Esophagus muscularis mucosa (tissue), 3 donors: ENCODE data around the gene LRRC45.

ENCODE experiments used
- POLR2A ChIP-seq: fragments of 450-650 bp; IDR thresholded peaks from one replicate; pipeline ENCODE4 v1.6.1; 2017; ENCODE audit warnings: antibody characterized with exemption, moderate library complexity, mild to moderate bottlenecking, low read depth
- TF ChIP-seq, protein P1 (sequence below), 3 experiments: fragments of 200-600 bp in 2 of 3; fragments of 450-650 bp in 1 of 3; sonication (generic) in 2 of 3; IDR thresholded peaks; one replicate each; pipeline ENCODE4 v1.5.1; 2017 to 2019; ENCODE audit warnings: antibody characterized with exemption in 3 of 3, mild to moderate bottlenecking in 2 of 3, moderate library complexity in 1 of 3

DNA sequence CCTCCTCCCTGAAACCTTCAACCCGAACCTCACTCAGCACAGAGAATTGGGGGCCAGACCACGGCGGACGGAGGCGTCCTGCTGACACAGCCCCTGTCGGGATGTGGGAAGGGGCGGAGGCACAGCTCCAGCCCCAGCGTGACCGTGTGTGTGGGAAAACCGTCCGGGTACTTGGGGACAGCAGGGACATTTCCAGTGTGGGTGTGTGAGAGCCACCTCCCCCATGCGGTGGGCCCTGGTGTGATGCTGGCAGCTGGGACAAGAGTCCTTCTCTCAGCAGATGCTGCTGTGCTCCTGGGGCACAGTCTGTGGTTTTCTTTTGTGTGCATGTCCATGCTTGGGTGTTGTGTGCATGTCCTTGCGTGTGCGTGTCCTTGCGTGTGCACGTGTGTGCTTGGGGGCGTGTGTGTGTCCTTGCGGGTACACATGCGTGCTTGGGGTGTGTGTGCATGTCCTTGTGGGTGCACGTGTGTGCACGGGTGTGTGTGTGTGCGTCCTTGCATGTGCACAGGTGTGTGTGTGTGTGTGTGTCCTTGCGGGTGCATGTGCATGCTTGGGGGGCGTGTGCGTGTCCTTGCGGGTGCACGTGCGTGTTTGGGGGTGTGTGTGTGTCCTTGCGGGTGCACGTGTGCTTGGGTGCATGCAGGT, 17.3 kb upstream of the LRRC45 start:
- TF ChIP-seq, protein P1, sequence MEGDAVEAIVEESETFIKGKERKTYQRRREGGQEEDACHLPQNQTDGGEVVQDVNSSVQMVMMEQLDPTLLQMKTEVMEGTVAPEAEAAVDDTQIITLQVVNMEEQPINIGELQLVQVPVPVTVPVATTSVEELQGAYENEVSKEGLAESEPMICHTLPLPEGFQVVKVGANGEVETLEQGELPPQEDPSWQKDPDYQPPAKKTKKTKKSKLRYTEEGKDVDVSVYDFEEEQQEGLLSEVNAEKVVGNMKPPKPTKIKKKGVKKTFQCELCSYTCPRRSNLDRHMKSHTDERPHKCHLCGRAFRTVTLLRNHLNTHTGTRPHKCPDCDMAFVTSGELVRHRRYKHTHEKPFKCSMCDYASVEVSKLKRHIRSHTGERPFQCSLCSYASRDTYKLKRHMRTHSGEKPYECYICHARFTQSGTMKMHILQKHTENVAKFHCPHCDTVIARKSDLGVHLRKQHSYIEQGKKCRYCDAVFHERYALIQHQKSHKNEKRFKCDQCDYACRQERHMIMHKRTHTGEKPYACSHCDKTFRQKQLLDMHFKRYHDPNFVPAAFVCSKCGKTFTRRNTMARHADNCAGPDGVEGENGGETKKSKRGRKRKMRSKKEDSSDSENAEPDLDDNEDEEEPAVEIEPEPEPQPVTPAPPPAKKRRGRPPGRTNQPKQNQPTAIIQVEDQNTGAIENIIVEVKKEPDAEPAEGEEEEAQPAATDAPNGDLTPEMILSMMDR (IDR thresholded peaks at IDR 0.05): no peak
- no peak for TF ChIP-seq POLR2A
